HUDEP-2 (cell line): ENCODE results near the gene SLC25A21.
"Not testable (repeated sequence)": the region's sequence is repeated elsewhere in the genome, so short reads cannot be mapped to it uniquely, and the experiment has no call there.

Experiments used
- DNase-seq, 76 experiments: peaks; one replicate each; lab custom pipeline; 2025; ENCODE audit not compliant: unreplicated experiment in 76 of 76; lab: John Stamatoyannopoulos, UW

The SLC25A21 gene

GRCh38 chr14:36845356-36846012 lies 326.9 kb downstream of the SLC25A21 start:
- no peak for DNase-seq

DNA sequence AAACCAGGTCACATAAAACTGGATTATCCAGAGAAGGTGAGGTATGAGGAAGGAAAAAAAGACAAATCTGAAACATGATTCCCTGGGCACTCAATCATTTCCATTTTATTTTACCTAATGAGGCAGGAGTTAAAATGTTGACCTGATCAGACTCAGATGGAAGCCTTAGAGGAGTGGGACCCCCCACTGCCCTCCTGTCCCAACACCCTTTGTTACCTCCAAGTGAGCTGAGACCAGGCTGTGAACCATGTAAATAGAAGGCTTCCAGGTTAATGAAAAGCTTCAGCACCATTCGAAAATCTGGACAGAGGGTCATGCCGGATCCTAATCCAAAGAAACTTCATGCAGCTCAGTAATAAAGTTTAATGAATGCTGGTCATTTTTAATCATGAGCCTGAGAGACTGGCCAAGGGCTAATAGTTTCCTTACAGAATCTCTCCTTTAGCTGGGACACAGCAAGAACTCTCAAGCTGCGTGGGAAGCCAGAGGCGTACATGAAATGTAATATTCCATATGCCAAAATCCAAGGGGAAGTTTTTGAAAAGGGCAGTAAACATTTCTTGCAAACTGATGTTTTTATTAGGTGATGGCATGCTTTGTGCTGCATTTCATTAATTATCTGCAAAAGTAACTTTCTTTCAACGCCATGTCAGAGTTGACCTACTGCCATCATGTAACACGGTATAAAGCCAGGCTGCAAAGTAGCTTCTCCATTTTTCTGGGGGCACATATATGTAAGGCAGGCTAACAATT lies 327.8 kb downstream of the SLC25A21 start:
- no peak for DNase-seq

GRCh38 chr14:36843410-36843809 lies 329.0 kb downstream of the SLC25A21 start:
- DNase-seq, result no peak

- peak in 3 of 76 experiments; percentile 4 to 40 (median 12) for DNase-seq
Measured at GRCh38 chr14:36835128-36835527, 337.3 kb downstream of the SLC25A21 start.

DNA sequence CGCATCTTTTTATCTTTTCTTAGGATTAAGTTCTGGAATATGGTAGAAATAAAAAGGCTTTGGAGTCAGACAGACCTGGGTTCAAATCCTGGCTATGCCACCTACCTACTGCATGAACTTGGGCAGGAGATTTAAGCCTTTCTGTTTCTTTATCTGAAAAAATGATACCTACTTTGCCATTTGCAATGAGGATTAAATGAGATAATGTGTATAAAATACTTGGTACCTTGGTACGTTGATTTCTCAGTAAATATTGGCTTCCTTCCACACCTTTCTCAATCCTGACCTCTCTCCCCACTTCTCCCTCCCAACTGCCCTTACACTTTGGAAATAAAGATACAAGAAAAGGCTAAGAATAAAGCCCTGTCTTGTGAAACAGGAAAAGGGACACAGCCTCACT lies 338.1 kb downstream of the SLC25A21 start:
- no peak for DNase-seq

GRCh38 chr14:36829547-36829946 lies 342.9 kb downstream of the SLC25A21 start:
- DNase-seq, result peak in 8 of 76 experiments; percentile 1 to 36 (median 14)

DNA sequence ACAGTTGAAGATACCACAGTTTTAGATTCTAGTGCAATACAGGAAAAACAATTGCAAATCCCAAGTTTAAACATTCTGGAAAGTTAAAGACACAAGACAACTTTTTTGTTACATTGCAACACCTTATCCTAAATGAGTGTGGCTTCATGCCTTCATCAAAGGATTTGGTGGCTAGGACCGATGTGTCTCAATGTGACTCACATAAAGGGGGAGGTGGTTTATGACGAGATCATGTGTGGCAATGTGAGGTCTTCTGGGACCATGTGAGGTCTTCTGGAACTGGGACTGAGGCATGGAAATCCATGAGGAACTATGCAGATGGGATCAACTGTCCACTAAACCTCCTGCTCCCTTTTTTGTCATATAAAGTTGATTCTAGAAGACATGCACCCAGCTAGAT lies 344.5 kb downstream of the SLC25A21 start:
- DNase-seq, result no peak

GRCh38 chr14:36826614-36827013 lies 345.8 kb downstream of the SLC25A21 start:
- DNase-seq, result no peak

- no peak for DNase-seq
Measured at GRCh38 chr14:36824854-36825253, 347.6 kb downstream of the SLC25A21 start.

GRCh38 chr14:36823651-36824050 lies 348.8 kb downstream of the SLC25A21 start:
- no peak for DNase-seq

DNA sequence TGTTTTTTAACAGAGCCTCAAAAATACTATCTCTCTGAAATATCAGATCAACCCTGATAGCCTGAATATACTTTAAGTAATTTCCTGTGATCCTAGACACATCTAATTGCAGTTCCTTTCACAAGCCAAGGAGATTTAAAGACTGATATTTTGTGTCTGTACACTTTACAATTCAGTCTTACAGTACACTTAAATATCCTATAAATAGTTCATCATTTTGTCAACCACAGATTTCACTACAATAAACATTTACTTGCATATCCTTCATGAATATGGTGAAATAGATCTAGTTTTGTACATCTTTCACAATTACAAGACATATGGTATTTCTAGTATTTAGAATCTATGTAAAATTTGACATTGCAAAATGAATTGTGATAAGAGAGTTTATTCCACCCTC lies 349.7 kb downstream of the SLC25A21 start:
- DNase-seq, result no peak

GRCh38 chr14:36820901-36821300 lies 351.5 kb downstream of the SLC25A21 start:
- DNase-seq, result no peak

DNA sequence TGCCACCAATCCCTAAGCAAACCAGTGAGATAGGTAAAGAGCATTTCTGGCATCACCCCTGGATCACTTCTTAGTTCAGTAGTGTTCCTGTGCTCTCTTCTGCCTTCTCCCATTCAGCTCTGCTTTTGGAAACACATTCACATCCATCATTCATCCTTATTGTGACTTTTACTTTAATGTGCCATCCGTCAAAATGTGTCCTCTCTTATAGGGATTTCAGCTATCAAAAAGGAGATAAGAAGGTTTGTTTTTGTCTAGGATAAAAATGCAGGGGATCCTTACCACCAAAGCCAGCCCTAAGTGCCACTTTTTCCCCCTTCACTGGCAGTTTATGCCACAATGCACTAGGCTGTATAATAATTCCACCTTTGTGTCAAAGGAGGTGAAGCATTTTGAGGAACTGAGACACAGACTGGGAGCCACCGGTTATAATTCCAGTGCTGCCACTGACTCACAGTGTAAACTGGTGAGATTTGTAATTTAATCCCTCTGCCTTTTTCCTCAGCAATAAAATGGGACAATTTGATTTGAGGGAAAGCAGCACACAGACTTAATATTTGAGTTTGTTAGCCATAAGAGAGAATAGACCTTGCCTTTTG lies 352.2 kb downstream of the SLC25A21 start:
- no peak for DNase-seq

- peak in 12 of 76 experiments; percentile 1 to 50 (median 18) for DNase-seq
Measured at GRCh38 chr14:36818794-36819384, 353.5 kb downstream of the SLC25A21 start.

- no peak for DNase-seq
Measured at GRCh38 chr14:36818246-36818645, 354.2 kb downstream of the SLC25A21 start.

GRCh38 chr14:36817071-36817930 lies 355.1 kb downstream of the SLC25A21 start:
- DNase-seq, result no peak

- no peak for DNase-seq
Measured at GRCh38 chr14:36816481-36816880, 355.9 kb downstream of the SLC25A21 start.

DNA sequence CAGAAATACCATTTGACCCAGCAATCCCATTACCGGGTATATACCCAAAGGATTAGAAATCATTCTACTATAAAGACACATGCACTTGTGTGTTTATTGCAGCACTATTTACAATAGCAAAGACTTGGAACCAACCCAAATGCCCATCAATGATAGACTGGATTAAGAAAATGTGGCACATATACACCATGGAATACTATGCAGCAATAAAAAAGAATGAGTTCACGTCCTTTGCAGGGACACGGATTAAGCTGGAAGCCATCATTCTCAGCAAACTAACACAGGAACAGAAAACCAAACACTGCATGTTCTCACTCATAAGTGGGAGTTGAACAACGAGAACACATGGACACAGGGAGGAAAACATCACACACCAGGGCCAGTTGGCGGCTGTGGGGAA lies 357.6 kb downstream of the SLC25A21 start:
- not testable (repeated sequence) for DNase-seq

DNA sequence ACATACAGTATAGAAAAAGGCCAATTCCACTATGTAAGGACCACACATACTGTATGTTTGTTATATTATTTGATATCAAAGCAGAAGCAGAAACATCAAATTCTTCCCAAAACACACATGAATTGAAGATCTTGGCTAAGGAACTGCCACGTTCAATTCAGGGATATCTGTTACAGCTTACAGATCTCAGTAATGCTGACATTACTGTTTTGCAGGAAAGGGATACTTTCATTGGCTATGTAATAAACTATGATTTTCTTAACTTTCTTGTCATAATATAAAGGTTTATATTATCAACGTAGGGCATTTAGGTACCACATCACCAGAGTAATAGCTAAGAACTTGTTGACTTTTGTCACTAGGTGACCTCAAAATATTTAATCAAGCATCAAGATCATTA lies 362.2 kb downstream of the SLC25A21 start:
- DNase-seq, result no peak

DNA sequence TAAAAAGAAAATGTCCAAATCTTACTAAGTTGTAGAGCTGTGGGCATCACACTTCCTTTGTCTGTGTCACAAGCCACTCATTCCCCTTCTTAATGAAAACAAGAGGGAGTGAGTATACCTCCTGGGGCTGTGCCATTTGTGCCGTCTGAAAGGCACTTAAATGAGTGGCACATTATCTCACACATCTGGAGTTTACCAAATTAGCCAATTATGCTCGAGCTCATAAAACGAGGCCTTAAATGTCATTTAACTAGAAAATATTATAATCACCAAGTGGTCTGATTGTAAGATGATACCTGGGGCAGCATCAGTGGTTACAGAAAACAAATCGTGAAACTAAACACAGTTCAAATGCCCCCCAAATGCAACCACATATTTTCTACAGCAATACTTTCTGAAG lies 364.7 kb downstream of the SLC25A21 start:
- DNase-seq, result no peak
